Right lobe of liver (tissue), 4 donors: Measurements from ENCODE around the gene AK5.

Experiments used
- POLR2A ChIP-seq: fragments of 450-650 bp; IDR thresholded peaks from one replicate; pipeline ENCODE4 v1.6.1; 2017; ENCODE audit warnings: antibody characterized with exemption, mild to moderate bottlenecking
- TF ChIP-seq, protein P1 (sequence below), 4 donors: fragments of 200-600 bp in 3 of 4; fragments of 450-650 bp in 1 of 4; IDR thresholded peaks; one replicate each; pipeline versions ENCODE4 v1.5.1 to v1.8.0; 2016 to 2022; ENCODE audit warnings: antibody characterized with exemption in 4 of 4, mild to moderate bottlenecking in 2 of 4
- donor health status: DM: no; HTN: no; CAD: no.
- donor health status: DM: no; HTN: no; CAD: no.
- donor health status: DM: no; HTN: yes; CAD: no.

DNA sequence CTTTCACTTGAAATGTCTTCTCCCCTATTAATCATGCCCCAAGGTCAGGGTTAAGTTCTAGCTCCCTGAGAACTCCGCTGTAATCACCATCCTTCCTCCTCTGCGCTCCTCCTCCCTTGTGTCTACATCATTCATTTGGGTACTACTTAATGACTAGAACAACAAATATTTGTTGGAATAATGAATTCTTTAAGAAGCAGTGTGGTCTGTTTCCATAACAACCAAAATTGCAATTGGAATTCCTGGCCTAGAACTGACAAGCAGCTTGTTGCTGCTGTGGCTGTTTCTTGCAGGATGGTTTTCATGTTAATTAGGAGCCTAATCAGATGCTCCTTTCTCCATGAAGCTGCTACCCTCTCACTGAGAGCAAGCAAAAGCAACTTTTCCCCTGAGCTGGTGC, 208.1 kb downstream of the AK5 start:
- TF ChIP-seq, protein P1, sequence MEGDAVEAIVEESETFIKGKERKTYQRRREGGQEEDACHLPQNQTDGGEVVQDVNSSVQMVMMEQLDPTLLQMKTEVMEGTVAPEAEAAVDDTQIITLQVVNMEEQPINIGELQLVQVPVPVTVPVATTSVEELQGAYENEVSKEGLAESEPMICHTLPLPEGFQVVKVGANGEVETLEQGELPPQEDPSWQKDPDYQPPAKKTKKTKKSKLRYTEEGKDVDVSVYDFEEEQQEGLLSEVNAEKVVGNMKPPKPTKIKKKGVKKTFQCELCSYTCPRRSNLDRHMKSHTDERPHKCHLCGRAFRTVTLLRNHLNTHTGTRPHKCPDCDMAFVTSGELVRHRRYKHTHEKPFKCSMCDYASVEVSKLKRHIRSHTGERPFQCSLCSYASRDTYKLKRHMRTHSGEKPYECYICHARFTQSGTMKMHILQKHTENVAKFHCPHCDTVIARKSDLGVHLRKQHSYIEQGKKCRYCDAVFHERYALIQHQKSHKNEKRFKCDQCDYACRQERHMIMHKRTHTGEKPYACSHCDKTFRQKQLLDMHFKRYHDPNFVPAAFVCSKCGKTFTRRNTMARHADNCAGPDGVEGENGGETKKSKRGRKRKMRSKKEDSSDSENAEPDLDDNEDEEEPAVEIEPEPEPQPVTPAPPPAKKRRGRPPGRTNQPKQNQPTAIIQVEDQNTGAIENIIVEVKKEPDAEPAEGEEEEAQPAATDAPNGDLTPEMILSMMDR (IDR thresholded peaks at IDR 0.05), result no peak
- no peak for TF ChIP-seq POLR2A
